NOMO-1 treated with dmso at 0.1 percent for 144 hours (cell line): Measurements from ENCODE around the gene NINJ1.
"Not testable (repeated sequence)": the region's sequence is repeated elsewhere in the genome, so short reads cannot be mapped to it uniquely, and the experiment has no call there.

ENCODE experiments used
- DNase-seq: peaks from one replicate; lab custom pipeline; 2025; ENCODE audit not compliant: unreplicated experiment; lab: John Stamatoyannopoulos, UW

The NINJ1 gene

DNA sequence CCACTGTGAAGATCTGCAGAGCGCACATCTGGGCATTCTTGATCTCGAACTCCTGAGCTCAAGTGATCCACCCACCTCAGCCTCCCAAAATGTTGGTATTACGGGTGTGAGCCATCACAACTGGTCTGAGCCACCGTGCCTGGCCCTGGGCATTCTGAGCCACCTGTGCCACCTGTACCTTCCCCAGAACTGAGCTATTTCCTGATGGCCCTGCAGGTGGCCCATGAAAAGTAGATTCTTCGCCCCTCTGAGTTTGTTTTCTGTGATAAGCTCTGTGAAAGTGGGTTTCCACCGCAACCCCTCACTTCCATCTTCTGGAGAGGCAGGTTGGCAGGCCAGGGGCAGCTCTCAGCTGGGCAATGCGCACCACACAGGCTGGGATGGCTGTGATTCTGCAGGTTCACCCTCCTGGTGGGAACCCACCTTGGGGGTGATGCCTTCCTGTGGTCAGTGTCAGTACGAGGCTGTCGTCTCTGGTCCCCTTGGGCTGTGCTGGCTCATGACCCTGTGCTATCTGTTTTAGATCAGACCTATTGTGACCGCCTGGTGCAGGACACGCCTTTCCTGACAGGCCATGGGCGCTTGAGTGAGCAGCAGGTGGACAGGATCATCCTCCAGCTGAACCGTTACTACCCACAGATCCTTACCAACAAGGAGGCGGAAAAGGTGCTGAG, 26.8 kb downstream of the NINJ1 start:
- no peak for DNase-seq

GRCh38 chr9:93105620-93106019, 28.4 kb downstream of the NINJ1 start:
- DNase-seq: no peak

DNA sequence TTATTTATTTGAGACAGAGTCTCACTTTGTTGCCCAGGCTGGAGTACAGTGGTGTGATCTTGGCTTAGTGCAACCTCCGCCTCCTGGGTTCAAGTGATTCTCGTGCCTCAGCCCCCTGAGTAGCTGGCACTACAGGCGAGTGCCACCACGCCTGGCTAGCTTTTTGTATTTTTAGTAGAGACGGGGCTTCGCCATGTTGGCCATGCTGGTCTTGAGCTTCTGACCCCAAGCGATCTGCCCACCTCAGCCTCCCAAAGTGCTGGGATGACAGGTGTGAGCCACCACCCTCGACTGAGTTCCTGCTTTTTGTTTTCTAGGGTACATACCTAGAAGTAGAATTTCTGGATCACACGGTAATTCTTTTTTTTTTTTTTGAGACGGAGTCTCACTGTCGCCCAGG, 33.0 kb downstream of the NINJ1 start:
- not testable (repeated sequence) for DNase-seq

DNA sequence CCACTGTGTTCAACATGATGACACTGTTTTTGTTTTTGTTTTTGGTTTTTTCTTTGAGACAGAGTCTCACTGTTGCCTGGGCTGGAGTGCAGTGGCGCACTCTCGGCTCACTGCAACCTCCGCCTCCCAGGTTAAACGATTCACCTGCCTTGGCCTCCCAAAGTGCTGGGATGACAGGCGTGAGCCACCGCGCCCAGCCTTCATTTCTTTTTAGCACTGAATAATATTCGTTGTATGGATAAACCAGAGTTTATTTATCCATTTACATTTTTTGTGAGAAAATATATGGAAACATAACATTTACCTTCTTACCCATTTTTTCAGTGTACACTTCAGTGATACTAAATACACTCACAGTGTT, 33.8 kb downstream of the NINJ1 start:
- DNase-seq: no peak

GRCh38 chr9:93099551-93100275, 34.3 kb downstream of the NINJ1 start:
- DNase-seq: no peak

GRCh38 chr9:93098236-93098946, 35.7 kb downstream of the NINJ1 start:
- peak; percentile 81 for DNase-seq

GRCh38 chr9:93097511-93098201, 36.4 kb downstream of the NINJ1 start:
- DNase-seq: no peak

GRCh38 chr9:93096811-93097382, 37.2 kb downstream of the NINJ1 start:
- DNase-seq: no peak

- no peak for DNase-seq
Observed at GRCh38 chr9:93096131-93096802, 37.8 kb downstream of the NINJ1 start, which contains the start of gene CARD19. Gene CARD19, plus strand, starts transcription at chr9:93096217. Its CDS starts 129 bp downstream, at chr9:93096346.

DNA sequence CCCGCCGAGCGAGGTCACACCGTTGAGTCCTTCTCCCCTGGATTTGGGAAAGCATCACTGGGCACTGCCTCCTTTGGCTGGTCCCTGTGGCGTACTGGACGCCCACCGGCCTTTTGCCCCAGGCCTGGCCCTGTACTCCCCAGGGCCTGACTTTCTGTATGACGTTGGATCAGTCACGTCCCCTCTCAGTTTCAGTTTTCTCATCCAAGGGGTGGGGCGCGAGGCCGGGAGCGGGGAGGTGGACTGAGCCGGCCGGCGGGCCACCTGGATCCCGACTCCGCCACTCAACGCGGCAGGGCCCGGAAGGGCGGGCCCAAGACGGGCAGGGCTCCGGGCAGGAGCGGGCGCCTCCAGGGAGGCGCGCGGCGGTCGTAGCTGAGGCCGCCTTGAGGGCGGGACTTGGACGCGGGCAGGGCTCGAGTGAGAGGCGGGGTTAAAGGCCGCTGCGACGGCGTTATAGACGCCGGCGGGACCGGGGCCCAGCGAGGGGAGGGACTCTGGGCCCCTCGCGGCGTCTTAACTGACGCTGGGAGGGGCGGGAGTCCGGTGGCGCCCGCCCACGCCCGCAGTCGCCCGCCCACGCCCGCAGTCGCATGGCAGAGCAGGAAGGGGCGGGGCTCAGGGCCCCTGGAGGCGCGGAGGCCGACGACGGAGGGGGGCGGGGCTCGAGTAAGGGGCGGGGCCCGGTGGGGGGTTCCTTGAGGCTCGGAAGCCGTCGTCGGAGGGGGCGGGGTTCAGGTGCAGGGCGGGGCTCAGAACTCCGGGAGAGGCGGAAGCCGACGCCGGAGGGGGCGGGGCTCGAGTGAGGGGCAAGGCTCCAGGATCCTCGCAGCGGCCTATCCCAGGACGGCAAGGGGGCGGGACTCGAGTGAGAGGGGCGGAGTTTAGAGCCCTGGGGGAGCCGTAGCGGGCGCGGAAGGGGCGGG, 38.6 kb downstream of the NINJ1 start:
- peak; percentile 99 for DNase-seq

- peak; percentile 87 for DNase-seq
Observed at GRCh38 chr9:93094658-93095204, 39.3 kb downstream of the NINJ1 start.

GRCh38 chr9:93093877-93094657, 40.0 kb downstream of the NINJ1 start:
- DNase-seq: no peak

DNA sequence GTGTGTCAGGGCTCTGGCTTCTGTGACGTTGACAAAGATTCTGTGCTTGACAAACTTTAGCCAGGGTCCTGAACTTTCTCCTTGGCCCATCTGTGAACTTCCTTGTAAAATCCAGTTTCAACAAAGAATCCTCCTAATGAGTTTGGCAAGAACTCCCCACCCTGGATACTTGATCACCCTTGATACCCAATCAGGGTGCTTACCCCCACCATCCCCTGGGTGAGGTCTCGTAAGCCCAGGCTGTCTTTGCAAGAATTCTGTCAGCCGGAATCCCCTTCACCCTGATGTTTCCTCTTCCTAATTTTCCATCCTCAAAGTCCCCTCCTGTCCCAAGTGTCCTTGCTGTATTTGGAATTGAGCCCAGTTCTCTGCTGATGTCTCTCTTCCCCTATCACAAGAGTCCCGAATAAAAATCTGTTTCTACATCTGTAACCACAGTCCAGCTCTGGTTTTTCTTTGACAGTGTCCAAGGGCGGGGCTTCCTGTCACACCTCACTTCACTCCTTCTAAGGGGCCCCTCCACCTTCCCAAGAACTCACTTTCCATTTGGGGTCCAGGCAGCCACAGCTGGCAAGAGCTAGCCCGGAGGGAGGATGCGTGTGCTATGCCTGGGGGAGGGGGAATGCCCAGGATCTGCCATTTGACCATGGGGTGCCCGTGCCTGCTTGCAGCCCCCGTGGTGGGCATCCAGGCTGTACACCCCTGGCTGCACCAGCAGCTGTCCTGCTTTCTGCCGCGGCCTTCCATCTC, 40.7 kb downstream of the NINJ1 start:
- peak; percentile 15 for DNase-seq

- no peak for DNase-seq
Observed at GRCh38 chr9:93092251-93092991, 41.6 kb downstream of the NINJ1 start.

- DNase-seq: no peak
Observed at GRCh38 chr9:93091453-93092081, 42.5 kb downstream of the NINJ1 start.

DNA sequence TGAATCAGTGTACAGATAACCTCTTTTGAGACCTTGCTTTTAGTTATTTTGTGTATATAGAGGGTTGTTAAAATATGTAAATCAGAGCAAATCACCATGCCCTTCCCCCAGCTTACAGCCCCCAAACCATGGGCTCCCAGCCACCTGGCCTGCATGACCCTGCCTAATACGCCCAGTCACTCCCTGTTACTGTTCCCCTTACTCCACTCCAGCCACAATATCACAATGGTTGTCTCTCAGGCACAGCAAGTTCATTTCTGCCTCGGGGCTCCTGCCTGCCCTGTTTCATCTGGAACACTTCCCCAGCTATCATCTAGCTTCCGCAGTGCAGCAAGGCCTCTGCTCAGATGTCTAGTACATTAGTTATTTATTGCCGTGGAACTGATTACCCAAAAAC, 43.0 kb downstream of the NINJ1 start:
- DNase-seq: no peak
